ENCODE results near the gene PVALB.
"Not testable (repeated sequence)": the region's sequence is repeated elsewhere in the genome, so short reads cannot be mapped to it uniquely, and the experiment has no call there.

PVALB gene

GRCh38 chr22:36759481-36760159 lies 57.2 kb downstream of the PVALB start:
- in situ Hi-C loops (cut with MboI; ENCODE audit: low sequenced_read_pairs) = no loop called here

DNA sequence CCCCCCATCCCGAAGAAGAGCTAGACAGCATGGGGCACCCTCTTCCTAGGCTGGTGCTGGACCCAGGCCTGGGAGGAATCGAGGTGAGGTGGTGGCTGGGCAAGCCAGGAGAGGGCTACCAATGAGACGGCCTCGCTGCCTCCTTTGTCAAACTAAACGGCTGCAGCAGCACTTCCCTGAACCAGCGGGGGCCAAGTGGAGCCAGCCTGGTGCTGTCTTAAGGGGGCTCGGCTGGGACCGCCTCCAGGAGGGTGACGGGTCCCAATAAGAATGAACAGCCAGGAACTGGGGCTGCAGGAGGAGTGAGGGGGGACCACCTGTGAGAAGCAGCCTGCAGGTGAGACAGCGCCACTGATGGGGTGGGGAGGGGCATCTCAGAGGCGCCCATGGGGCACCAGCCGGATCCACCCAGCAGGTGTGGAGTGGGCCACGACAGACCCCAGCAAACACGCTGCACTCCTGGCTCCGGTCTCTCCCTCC lies 58.0 kb downstream of the PVALB start:
- in situ Hi-C loops (cut with MboI; ENCODE audit: low sequenced_read_pairs) = no loop called here

- in situ Hi-C loops (cut with MboI; ENCODE audit: low sequenced_read_pairs) = no loop called here
These were observed 59.1 kb downstream of the PVALB start for GRCh38 chr22:36757668-36758211.

DNA sequence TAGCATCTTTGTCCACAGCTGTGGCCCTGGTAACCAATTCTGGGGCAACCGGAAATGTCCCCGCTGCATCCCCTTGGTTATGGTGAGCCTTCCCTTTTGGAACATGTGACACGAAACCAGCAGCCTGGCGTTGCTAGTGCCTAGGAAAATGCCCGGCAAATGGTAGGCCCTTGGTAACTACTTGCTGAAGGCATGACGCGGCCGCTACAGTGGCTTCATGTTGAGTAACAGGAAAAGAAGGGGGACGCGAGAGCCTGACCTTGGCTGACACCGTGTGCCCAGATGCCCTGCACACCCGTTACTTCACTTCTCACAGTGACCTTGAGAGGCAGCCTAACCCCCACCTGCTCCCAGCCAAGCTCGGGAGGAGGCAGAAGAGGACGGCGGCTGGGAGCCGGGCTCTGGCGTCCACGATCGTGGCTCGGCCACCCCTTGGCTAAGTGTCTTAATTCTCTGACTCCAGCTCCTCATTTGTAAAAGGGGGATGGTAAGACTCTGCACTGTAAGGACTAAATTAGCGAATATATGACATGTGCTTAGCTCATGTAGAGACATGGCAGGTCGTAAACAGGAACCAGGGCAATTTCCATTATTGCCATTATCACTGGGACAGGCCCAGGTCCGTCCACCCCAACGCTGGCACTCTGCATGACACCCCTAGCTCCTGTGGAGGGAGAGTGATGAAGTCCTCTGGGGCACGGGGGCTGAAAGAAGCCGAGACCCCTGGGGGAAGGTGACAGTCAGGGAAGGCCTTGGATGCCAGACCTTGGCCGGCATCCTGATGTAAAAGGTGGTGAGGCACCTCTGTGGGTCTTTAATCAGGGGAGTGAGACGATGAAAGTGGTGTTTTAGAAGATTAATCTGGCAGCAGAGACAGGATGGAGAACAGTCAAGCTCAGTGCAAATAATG lies 59.8 kb downstream of the PVALB start:
- in situ Hi-C loops (cut with MboI; ENCODE audit: low sequenced_read_pairs) = no loop called here

- in situ Hi-C loops (cut with MboI; ENCODE audit: low sequenced_read_pairs) = no loop called here
These were observed 60.8 kb downstream of the PVALB start for GRCh38 chr22:36756031-36756430.

GRCh38 chr22:36755316-36755715 lies 61.5 kb downstream of the PVALB start:
- in situ Hi-C loops (cut with MboI; ENCODE audit: low sequenced_read_pairs) = no loop called here

DNA sequence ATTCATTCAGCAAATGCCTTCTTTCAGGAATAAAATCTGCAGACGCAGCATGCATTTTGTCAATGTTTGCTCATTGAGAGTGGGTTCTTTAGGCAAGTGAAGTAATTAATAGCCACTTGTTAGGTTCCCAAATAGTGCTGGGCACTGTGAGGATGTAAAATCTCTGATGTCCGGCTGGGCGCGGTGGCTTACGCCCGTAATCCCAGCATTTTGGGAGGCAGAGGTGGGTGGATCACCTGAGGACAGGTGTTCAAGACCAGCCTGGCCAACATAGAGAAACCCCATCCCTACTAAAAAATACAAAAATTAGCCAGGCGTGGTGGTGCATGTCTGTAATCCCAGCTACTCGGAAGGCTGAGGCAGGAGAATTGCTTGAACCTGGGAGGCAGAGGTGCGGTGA lies 62.0 kb downstream of the PVALB start:
- in situ Hi-C loops (cut with MboI; ENCODE audit: low sequenced_read_pairs) = not testable (repeated sequence)

GRCh38 chr22:36753916-36754315 lies 62.9 kb downstream of the PVALB start:
- in situ Hi-C loops (cut with MboI; ENCODE audit: low sequenced_read_pairs) = no loop called here

DNA sequence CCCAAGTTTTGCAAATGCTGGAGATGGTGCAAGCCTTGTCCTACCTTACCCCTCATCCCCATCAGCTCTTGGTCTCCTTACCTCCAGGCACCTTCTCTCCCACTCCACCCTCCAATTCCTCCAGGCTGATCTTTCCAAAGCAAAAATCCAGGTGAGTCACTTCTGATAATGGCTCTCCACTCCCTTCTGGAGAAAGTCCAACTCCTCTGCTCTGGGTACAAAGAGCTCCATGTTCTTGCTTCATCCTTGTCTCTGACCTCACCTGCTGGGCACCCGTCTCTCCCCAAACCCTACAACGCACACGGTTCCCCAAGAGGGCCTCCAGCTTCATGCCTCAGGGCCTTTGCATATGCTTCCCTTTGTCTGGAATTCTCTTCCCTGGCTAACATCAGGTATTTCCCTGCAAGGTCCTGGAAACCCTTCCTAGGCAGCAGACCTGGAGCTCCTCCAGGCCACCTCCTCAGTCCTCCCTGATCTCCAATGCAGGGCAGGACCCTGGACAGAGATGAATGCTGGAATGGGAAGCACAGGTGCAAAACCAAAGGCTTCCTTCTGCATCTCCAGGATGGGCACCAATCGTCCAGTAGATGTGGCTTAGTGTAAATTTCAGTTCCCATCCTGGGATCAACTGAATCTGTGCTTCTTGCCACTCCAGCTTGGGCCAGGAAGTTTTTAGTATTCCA lies 63.6 kb downstream of the PVALB start:
- in situ Hi-C loops (cut with MboI; ENCODE audit: low sequenced_read_pairs) = no loop called here
